ENCODE measurements around the gene CBX1. TPM values are rescaled to one million over a fixed set of nuclear protein-coding genes. Genes with fewer than 3 reads are reported as not detected.

CBX1 gene
- total and polyA plus RNA-seq, 2 of the 13 experiments (the other 11 are each of a cell fraction or from before 2014, with no cell fraction given), result 17.8 to 108 TPM

- TF ChIP-seq KMT2A (CRISPR knock-in tag; IDR thresholded peaks at IDR 0.05) (peak; percentile 74), ZBTB26 (CRISPR knock-in tag; IDR thresholded peaks at IDR 0.05; ENCODE audit: borderline replicate concordance) (peak; percentile 32; the same call in 1 of the 2 replicates), ZC3H4 (CRISPR knock-in tag; IDR thresholded peaks at IDR 0.05; ENCODE audit: borderline replicate concordance) (no peak), CC2D1A (CRISPR knock-in tag; IDR thresholded peaks at IDR 0.05) (no peak), ZNF275 (CRISPR knock-in tag; IDR thresholded peaks at IDR 0.05; ENCODE audit: borderline replicate concordance) (no peak), ZNF280D (CRISPR knock-in tag; IDR thresholded peaks at IDR 0.05) (no peak), LBX2 (CRISPR knock-in tag; IDR thresholded peaks at IDR 0.05; ENCODE audit: borderline replicate concordance) (0 out of 2 replicates have a peak, but pooled peaks have one; percentile 82), ZNF652 (CRISPR knock-in tag; IDR thresholded peaks at IDR 0.05; ENCODE audit: borderline replicate concordance, low read depth) (no peak), MXD4 (CRISPR knock-in tag; IDR thresholded peaks at IDR 0.05) (peak; percentile 43; the same call in 1 of the 2 replicates), SP5 (CRISPR knock-in tag; IDR thresholded peaks at IDR 0.05; ENCODE audit: borderline replicate concordance, low read depth) (0 out of 2 replicates have a peak, but pooled peaks have one; percentile 16), ZNF770 (CRISPR knock-in tag; IDR thresholded peaks at IDR 0.05) (0 out of 2 replicates have a peak, but pooled peaks have one; percentile 26), RXRA (CRISPR knock-in tag; IDR thresholded peaks at IDR 0.05) (peak; percentile 46), MTA1 (CRISPR knock-in tag; IDR thresholded peaks at IDR 0.05; ENCODE audit: borderline replicate concordance) (peak; percentile 62; the same call in 1 of the 2 replicates), ATF7-NPFF (CRISPR knock-in tag; IDR thresholded peaks at IDR 0.05; ENCODE audit: low read depth) (0 out of 2 replicates have a peak, but pooled peaks have one; percentile 5), NR2F2 (IDR thresholded peaks at IDR 0.05; ENCODE audit: borderline replicate concordance, low read depth) (no peak), CBX2 (IDR thresholded peaks at IDR 0.05; ENCODE audit: low read depth, low read length) (no peak), CBX2 (CRISPR knock-in tag; IDR thresholded peaks at IDR 0.05; ENCODE audit: low read depth) (no peak), ZNF354B (CRISPR knock-in tag; IDR thresholded peaks at IDR 0.05) (no peak), MAX (IDR thresholded peaks at IDR 0.05) (peak; percentile 28; the same call in 1 of the 2 replicates), CHD4 (IDR thresholded peaks at IDR 0.05; ENCODE audit: borderline replicate concordance, low read length) (no peak), ZNF205 (CRISPR knock-in tag; IDR thresholded peaks at IDR 0.05) (no peak)
Measured at GRCh38 chr17:48026502-48027321, 74.6 kb downstream of the CBX1 start (continued).
